RKO (cell line): ENCODE measurements around the gene RFK.
"Not testable (repeated sequence)": the region's sequence is repeated elsewhere in the genome, so short reads cannot be mapped to it uniquely, and the experiment has no call there.

Source experiments
- DNase-seq: peaks from one replicate; pipeline ENCODE4 v3.0.0-alpha.2; 2016; ENCODE audit warnings: low spot score

The RFK gene

DNA sequence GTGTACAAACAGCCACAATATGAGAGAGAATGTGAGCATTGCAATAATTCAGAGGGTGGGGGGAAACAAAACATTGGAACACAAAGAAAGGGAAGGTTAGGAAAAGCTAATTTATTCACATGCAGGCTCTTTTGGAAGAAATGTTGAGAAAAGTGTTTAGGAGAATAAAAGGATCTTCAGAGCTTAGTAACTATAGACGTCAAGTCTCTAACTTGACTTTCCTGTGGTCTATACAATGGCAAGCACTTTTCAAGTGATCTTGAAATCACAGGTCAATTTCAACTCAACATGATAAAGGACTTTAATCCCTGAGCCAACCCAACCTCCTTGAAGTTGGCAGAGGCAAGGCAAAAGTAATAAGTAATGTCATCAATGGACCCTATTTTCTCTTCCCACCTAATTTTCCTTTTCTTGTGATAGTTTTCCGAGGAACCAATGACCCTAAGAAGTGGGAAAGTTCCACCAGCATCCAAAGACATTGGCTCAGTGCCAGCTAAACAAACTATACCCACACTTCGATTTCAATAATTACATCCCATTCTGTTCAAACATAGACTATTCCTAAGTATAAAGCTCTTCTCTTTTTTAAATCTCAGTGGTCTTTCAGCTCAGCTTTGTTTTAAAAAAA, 23.7 kb downstream of the RFK start:
- DNase-seq: no peak

DNA sequence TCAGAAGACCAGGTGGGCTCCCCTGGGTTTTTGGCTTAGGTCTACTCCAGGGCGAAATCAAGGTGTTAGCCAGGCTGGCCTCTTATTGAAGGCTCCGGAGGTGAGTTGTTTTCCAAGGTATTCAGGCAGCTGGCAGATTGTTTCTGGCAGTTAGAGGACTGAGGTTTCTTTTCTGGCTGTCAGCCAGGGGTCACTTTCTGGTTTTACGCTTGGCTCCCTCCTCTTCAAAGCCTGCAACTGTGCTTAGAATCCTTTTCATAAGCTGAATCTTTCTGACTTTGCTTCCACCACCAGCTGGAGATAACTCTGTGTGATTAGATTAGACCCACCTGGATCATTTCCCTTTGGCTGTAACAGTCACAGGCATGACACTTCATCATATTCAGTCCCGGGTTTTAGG, 24.6 kb downstream of the RFK start:
- DNase-seq: no peak

DNA sequence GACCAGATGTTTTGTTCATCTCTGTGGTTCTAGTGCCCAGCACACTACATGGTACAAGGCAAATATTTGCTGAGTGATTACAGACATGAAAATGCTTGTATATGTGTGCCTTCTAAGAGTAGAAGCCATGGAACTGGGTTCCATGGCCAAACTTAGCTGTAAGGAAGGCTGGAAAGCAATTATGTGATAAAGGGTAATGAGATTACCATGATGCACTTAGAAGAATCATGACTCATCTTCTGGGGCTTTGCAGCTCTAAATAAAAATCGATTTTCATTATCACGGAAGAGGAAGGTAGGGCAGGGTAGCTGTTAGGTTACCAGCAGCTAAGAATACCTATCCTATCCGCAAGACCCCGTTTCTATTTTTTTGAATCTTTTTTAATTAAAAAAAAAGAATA, 28.0 kb downstream of the RFK start:
- DNase-seq: no peak

DNA sequence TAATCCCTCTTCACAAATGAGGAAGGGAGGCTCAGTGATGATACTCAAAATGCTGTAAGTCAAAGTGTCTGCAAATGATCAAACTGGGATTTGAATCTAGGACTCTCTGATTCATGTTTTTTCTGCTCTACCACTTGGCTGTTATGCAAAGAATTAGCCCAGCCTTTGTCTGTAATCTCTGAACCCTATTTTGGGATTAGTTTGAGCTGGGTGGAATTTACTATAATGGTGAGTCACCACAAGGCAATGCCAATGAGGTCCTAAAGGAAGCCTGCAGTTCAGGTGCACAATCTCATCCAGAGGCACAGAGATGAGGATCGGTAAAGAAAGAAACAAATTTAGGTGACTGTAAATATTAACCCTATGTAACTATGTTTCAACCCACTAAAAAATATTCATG, 29.2 kb downstream of the RFK start:
- DNase-seq: no peak

DNA sequence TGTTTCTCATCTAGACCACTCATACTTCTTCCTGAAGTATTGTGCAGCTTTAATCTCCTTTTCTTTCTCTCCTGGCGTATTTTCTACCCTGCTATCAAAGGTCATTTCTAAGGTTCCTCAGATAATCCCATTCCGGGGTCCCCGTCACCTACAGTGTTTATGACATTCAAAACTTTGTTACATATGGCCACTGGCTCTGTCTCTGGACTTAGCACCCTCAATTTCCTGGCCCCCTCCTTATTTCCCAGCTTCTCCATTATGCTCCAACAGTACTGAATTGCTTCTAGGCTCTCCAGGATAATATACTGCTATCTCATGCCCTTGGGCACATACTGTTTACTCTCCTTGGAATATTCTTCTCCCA, 31.2 kb downstream of the RFK start:
- DNase-seq: no peak

DNA sequence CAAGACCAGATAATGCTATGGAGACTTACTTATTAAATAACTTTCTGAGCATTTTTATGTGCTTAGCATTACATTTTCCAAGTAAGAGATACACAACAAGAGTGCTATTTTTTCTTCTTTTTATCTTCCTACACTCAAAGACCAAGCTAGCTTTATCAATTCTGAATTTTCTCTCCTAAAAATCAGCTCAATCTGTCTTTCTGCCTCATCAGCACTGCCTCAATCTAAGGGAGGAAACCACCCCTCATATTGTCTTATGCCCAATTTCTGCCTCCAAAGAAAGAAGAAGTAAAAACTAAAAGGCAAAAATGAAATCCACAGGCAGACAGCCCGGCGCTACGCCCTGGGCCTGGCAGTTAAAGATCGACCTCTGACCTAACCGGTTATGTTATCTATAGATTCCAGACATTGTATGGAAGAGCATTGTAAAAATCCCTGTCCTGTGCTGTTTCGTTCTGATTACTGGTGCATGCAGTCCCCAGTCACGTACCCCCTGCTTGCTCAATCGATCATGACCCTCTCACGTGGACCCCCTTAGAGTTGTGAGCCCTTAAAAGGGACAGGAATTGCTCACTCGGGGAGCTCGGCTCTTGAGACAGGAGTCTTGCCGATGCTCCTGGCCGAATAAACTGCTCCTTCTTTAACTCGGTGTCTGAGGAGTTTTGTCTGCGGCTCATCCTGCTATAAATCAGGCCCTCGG, 31.7 kb downstream of the RFK start:
- not testable (repeated sequence) for DNase-seq

DNA sequence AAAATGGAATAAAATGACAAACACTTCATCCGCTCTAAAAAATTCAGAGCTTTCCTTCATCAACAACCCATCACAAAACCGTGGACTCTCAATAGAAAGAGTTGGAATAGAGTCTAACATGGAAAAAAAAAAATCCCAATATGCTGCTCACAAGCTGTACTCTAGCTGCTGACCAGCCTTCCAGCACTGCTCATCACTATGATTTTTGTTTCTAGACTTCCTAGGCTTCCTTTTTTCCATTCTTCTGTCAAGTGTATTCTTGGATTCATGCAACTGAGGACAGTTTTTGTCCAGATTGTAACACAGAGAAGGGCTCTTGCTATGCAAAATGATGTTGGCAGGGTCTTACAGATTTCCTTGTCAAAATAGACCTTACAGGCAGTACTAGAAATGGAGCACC, 34.5 kb downstream of the RFK start:
- DNase-seq: no peak

DNA sequence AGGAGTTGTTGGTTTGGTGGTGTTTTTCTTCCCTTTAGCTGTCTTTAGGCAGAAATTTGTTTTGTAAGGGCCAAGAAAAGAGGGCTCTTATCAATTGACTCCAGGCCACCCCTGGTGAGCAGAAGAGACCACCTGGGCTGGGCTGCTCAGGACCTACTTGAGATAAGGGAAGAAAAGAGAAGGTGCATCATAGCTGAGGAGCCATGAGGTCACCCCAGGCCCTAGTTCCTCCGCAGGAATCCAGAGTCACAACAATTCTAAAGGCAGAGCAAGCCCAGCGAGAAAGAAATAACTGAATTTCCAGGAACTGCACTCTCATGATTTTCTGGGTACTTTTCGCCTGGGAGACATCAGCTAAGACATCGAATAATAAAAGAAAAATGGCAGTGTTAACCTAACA, 34.9 kb downstream of the RFK start:
- no peak for DNase-seq

DNA sequence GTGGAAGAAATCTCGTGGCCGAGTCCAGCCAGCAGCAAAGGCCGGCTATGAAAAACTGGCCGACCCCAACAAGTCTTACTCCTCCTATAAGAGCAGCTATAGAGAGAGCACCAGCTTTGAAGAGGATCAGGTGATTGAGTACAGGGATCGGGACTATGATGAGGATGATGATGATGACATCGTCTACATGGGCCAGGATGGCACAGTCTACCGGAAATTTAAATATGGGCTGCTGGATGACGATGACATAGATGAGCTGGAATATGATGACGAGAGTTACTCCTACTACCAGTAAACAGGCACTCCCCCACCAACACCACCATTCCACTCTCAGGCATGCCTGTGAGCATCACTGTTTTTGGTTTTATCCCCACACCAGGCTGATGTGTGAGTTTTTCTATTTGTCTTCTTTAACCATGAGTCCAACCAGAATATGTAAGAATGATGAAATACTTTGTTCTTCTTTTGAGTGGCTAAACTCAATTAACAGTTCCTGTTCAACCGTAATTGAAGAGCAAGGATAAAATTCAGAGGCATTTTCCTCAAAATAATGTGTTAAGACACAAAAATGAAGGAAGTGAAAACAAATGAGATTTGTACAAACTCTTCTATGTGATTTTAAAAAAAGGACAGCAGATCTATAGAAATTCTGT, 35.5 kb downstream of the RFK start:
- no peak for DNase-seq

DNA sequence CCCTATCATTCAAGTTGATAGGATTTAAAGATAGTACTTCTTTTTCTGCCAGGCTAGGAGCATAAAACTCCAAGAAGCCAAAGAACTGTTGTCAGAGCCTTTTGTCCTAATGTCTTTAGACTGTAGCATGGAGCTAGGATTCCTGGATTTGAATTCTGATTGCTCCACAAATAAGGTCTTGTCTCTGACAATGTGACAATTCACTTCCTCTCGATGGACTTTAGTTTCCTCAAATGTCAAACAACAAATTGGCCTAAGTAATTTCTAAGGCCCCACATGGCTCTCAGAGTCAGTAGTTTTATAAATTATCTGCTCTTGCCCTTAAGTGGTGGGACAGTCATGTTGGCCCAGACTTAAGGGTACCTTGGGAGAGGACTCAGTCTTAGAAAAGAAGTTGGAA, 36.7 kb downstream of the RFK start:
- no peak for DNase-seq

DNA sequence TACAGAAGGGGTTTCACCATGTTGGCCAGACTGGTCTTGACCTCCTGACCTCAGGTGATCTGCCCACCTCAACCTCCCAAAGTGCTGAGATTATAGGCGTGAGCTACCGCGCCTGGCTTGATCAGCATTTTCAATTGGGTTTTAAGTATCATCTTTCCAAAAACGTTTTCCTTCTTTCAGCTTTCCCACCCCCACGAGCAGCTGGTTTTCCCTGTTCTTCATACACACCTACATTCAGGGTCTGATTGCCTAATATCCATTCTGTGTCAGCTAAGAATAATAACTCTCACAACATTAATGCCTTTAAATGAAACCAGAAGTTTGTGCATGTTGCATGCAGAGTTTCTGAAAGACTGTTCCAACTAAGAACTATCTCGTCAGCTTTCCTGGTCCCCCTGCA, 38.3 kb downstream of the RFK start:
- DNase-seq: no peak

DNA sequence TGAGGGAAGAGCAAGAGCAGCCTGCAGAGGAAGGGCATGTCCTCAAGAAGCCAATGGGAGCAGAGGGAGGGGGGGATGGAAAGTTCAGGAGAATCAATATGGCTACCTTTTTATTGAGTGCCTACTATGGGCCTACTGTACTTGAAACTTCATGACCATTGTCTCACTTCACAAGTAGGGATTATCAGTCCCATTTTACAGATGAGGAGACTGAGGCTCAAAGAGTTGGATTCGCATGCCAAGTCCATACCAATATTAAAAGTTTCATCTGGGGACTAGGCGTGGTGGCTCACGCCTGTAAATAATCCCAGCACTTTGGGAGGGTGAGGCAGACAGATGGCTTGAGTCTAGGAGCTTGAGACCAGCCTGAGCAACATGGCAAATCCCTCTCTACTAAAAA, 40.0 kb downstream of the RFK start:
- DNase-seq: no peak

DNA sequence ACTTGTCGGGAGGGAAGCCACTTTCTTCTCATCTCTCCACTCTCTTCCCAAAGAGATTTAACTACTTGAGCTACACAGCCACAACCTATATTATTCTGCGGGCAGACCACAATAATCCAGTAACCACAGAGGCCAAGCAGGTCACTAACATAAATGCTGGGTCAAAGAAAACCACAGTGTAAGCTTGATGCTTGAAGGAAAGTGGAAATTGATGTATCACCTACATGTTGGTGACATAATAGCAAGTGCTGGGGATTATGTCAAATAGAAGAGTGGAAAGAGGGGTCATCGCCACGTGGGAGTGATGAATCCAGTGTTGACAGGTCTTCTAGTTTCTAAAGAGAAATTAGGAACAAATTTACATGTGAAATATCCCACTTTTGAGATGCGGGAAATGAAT, 40.9 kb downstream of the RFK start:
- no peak for DNase-seq

DNA sequence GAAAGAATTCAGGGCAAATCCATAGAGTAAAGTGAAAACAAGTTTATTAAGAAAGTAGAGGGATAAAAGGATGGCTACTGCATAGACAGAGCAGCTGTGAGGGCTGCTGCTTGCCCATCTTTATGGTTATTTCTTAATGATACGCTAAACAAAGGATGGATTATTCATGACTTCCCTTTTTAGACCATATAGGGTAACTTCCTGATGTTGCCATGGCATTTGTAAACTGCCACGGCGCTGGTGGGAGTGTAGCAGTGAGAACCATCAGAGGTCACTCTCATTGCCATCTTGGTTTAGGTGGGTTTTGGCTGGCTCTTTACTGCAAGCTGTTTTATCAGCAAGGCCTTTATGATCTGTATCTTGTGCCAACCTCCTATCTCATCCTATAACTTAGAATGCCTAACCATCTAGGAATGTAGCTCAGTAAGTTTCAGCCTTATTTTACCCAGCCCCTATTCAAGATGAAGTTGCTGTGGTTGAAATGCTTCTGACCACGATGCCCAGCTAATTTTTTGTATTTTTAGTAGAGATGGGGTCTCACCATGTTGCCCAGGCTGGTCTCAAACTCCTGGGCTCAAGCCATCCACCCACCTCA, 42.1 kb downstream of the RFK start:
- DNase-seq: no peak

DNA sequence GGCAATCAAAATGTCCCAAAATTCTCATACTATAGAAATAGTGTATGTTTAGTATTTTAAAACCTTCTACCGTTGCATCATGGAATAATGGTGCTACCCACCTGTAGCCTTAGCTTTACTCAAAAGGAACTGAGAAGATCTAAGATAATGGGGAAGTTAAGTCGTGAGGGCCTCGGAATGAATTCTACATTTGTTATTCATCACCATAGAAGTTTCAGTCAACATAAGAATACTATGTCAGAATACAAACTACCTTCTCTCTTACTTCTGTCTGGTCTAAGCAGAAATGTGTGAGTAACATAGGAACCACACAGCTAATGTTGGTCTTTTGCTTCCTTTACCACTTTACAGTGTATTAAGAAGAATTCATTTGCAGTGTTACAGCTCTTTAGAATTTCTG, 43.2 kb downstream of the RFK start:
- DNase-seq: no peak

DNA sequence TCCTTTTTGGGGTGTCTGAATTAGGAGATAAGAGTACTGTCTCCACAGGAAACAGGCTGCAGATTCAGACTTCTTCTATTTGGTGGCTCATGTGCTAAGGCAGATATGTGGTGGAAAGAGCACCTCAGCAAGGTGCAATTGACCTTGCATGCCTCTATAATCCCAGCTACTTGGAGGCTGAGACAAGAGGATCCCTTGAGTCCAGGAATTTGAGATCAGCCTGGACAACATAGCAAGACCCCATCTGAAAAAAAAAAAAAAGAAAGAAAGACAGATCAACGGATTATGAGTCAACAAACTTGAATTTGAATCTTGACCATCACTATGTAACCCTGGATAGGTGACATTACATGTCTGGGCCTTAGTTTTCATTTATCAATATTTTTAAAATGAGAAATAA, 44.4 kb downstream of the RFK start:
- DNase-seq: no peak

DNA sequence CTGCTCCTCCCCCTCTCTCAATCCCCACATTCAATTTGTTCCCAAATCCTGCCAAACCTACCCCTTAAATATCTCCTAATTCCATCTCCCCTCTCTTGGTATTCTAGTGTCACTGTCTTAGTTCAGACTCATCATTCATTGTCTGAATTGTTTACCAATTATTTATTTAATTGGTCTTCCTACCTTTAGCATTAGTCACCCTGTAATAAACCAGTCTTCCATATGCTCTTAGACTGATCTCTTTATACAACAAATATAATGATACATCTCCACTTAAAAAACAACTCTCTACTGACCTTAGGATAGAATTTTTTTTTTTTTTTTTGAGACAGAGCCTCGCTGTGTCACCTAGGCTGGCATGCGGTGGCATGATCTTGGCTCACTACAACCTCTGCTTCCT, 51.4 kb downstream of the RFK start:
- no peak for DNase-seq

DNA sequence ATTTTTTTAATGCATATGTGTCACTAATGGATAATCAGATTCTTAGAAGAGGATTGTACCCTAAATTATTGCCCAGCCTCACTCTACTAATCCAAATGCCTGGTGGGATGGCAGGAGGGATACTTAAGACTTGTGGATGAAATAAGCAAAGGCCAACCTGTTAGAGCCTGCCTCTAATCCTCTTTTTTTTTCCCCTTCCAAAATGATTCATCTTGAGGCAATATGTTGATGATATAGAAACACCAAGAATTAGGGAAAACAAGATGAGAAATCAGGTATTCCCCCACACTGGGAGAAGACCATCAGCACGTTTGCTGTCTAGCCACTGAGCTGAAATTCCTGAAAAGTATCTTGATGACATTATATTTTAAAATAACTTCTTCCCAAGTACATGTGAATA, 52.0 kb downstream of the RFK start:
- DNase-seq: no peak

DNA sequence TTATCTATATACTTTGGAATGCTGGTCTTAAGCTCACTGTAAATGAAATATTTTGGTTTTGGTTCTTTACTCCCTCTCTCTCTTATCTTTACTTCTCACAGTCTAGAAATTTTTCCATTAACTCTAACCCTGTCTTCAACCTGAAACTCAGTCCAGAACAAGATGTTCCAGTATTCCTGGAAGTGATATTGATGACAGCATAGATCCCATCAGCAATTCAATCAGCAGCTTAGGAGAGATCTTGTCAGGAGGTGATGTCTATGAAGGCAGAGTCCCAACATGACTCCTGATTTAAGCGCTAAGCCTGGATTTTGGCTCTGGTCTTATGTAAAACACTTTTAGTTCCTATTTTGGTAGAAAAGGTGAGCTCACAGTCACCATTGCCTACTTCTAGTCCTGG, 52.6 kb downstream of the RFK start:
- no peak for DNase-seq

DNA sequence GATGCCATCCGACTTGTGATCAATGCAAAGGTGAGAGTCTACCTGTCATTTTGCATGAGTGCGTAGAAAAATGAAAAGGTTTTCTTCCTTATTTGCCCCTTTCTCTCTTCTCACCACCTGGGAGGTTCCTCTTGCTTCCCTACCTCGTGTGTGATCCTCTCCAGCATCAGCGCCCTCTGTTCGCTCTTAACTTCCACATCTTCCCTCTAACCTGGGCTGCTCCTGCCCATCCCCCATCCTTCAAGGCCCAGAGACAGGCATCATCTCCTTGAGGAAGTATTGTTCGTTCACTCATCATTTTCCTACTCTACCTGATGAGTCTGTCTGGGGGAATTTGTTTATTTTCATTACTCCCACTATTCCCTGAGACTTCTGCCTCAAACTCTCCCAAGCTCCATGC, 55.8 kb downstream of the RFK start:
- no peak for DNase-seq

DNA sequence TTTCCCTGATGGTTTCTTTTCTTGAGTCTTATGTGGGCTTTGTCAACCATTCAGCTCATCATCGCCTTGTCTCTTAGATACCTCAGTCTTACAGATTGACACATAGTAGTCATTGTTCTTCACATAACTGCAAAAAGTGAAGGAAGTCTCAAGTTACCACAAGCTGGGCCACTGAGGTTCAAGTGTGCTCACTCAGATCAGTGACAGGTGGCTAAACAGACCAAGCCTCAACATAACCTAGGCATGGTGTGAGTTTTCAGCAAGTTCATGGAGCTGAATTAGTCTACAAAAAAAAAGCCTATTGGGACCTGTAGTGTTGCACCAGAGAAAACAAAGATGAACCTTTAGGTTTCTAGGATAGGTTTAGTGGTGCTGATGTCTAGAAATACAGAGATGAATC, 58.2 kb downstream of the RFK start:
- DNase-seq: no peak
